Measurements from ENCODE around the gene SEMA6D. TPM values are rescaled to one million over a fixed set of nuclear protein-coding genes. Genes with fewer than 3 reads are reported as not detected.
"Not testable (repeated sequence)": the region's sequence is repeated elsewhere in the genome, so short reads cannot be mapped to it uniquely, and the experiment has no call there.

The SEMA6D gene
- total RNA-seq, 2 experiments from 2014 or later: not detected

DNA sequence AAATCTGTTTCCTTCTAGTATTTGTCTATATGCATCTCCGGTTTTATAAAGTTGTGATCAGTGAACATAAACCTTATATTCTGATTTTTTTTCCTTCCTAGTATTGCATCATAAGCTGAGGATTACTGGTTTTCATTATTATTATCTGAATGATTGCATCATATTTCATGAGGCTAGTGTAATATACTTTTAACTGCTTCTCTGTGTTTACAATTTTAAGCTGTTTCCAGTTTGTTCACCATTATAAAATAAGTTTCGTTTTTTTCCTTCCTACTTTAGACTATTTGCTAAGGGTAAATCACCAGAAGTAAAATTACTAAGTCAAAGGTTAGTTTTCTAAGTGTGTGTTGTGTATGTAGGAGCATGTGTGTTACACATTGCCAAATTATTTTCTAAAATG lies 20.2 kb downstream of the SEMA6D start:
- Mint-ChIP-seq H3K4me1 (ENCODE audit: low read depth) (no peaks in the 10 kb centered on the region), H3K27me3 (ENCODE audit: low read depth) (peaks cover 3% of the 10 kb centered on the region), H3K27ac (no peak overlapping the region), H3K36me3 (ENCODE audit: low read depth) (no peaks in the 10 kb centered on the region), H3K9me3 (ENCODE audit: insufficient read depth) (no peaks in the 10 kb centered on the region), H3K4me3 (no peak overlapping the region)
- POLR2A ChIA-PET: no interaction called here
- CTCF ChIA-PET: no interaction called here
- no peak for DNase-seq
- no peak for ATAC-seq

- H3K9me3 Mint-ChIP-seq (ENCODE audit: insufficient read depth); H3K27me3 Mint-ChIP-seq (ENCODE audit: low read depth); H3K4me1 Mint-ChIP-seq (ENCODE audit: low read depth); DNase-seq; H3K4me3 Mint-ChIP-seq; POLR2A ChIA-PET; H3K36me3 Mint-ChIP-seq (ENCODE audit: low read depth); ATAC-seq; H3K27ac Mint-ChIP-seq; CTCF ChIA-PET: not testable (repeated sequence)
Measured at GRCh38 chr15:47738144-47738825, 21.0 kb downstream of the SEMA6D start.

- H3K27ac Mint-ChIP-seq: no peak overlapping the region
- no peak overlapping the region for H3K4me3 Mint-ChIP-seq
- ChIA-PET CTCF (no interaction called here), POLR2A (no interaction called here)
- H3K4me1 Mint-ChIP-seq (ENCODE audit: low read depth): no peaks in the 10 kb centered on the region
- ATAC-seq (no peak), DNase-seq (no peak)
- no peaks in the 10 kb centered on the region for H3K9me3 Mint-ChIP-seq (ENCODE audit: insufficient read depth)
- no peaks in the 10 kb centered on the region for H3K36me3 Mint-ChIP-seq (ENCODE audit: low read depth)
- peaks cover 3% of the 10 kb centered on the region for H3K27me3 Mint-ChIP-seq (ENCODE audit: low read depth)
Measured at GRCh38 chr15:47741082-47741481, 23.8 kb downstream of the SEMA6D start.

DNA sequence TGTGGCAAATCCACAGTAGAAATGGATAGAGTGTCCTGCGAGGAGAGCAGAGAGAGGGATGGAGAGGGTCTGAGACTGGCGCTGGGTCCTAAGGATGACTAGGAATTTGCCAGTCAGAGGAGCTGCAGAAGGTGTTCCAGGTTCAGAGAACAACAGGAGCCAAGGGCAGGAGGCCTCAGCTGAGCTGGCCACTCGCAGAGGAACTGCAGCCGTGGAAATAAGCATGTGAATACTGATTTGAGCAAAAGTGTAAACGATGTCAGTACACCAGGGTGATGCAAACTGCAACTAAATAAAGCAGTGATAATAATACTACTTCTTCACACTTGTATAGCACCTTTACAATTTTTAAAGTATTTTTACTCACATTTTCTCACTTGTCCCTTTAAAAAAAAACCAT lies 24.6 kb downstream of the SEMA6D start:
- Mint-ChIP-seq H3K36me3 (ENCODE audit: low read depth) (no peaks in the 10 kb centered on the region), H3K4me1 (ENCODE audit: low read depth) (no peaks in the 10 kb centered on the region), H3K27me3 (ENCODE audit: low read depth) (peaks cover 3% of the 10 kb centered on the region), H3K27ac (no peak overlapping the region), H3K4me3 (no peak overlapping the region), H3K9me3 (ENCODE audit: insufficient read depth) (no peaks in the 10 kb centered on the region)
- ChIA-PET POLR2A (no interaction called here), CTCF (no interaction called here)
- ATAC-seq (no peak), DNase-seq (no peak)

GRCh38 chr15:47742334-47742733 lies 25.0 kb downstream of the SEMA6D start:
- H3K36me3 Mint-ChIP-seq (ENCODE audit: low read depth): no peaks in the 10 kb centered on the region
- peaks cover 3% of the 10 kb centered on the region for H3K27me3 Mint-ChIP-seq (ENCODE audit: low read depth)
- no peak overlapping the region for H3K4me3 Mint-ChIP-seq
- POLR2A ChIA-PET: no interaction called here
- H3K9me3 Mint-ChIP-seq (ENCODE audit: insufficient read depth): no peaks in the 10 kb centered on the region
- no peaks in the 10 kb centered on the region for H3K4me1 Mint-ChIP-seq (ENCODE audit: low read depth)
- CTCF ChIA-PET: no interaction called here
- no peak for ATAC-seq
- no peak overlapping the region for H3K27ac Mint-ChIP-seq
- DNase-seq: no peak

DNA sequence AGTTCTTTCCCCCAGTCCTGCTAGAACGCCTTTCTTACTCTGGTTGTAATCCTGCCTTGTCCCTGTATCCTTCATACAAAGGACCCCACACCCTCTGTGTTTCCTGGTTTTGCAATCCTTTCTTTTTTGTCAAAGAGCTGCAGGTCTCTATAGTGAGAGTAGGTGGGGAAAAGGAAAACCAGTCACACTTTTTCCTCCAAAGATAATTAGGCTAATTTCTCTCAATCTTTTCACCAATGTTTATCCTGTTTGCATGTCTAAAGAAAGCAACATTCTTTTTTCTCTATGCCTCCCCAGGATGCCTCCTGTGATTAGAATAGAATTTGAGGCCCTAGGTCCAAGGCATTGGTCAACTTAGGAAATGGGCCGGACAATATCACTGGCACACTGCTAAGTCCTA lies 25.4 kb downstream of the SEMA6D start:
- Mint-ChIP-seq H3K36me3 (ENCODE audit: low read depth) (no peaks in the 10 kb centered on the region), H3K9me3 (ENCODE audit: insufficient read depth) (no peaks in the 10 kb centered on the region), H3K4me3 (no peak overlapping the region), H3K27ac (no peak overlapping the region), H3K4me1 (ENCODE audit: low read depth) (no peaks in the 10 kb centered on the region), H3K27me3 (ENCODE audit: low read depth) (peaks cover 3% of the 10 kb centered on the region)
- CTCF ChIA-PET: no interaction called here
- no peak for DNase-seq
- no peak for ATAC-seq
- POLR2A ChIA-PET: no interaction called here

GRCh38 chr15:47743385-47743784 lies 26.1 kb downstream of the SEMA6D start:
- DNase-seq (no peak), ATAC-seq (no peak)
- Mint-ChIP-seq H3K36me3 (ENCODE audit: low read depth) (no peaks in the 10 kb centered on the region), H3K4me1 (ENCODE audit: low read depth) (no peaks in the 10 kb centered on the region), H3K9me3 (ENCODE audit: insufficient read depth) (no peaks in the 10 kb centered on the region), H3K4me3 (no peak overlapping the region), H3K27ac (no peak overlapping the region), H3K27me3 (ENCODE audit: low read depth) (no peaks in the 10 kb centered on the region)
- ChIA-PET CTCF (no interaction called here), POLR2A (no interaction called here)

GRCh38 chr15:47743886-47744285 lies 26.6 kb downstream of the SEMA6D start:
- H3K27me3 Mint-ChIP-seq (ENCODE audit: low read depth): no peaks in the 10 kb centered on the region
- H3K4me3 Mint-ChIP-seq: no peak overlapping the region
- no peak overlapping the region for H3K27ac Mint-ChIP-seq
- no peaks in the 10 kb centered on the region for H3K4me1 Mint-ChIP-seq (ENCODE audit: low read depth)
- DNase-seq (no peak), ATAC-seq (no peak)
- H3K9me3 Mint-ChIP-seq (ENCODE audit: insufficient read depth): no peaks in the 10 kb centered on the region
- ChIA-PET POLR2A (no interaction called here), CTCF (no interaction called here)
- H3K36me3 Mint-ChIP-seq (ENCODE audit: low read depth): no peaks in the 10 kb centered on the region

- Mint-ChIP-seq H3K27ac (no peak overlapping the region), H3K4me1 (ENCODE audit: low read depth) (no peaks in the 10 kb centered on the region), H3K4me3 (no peak overlapping the region), H3K27me3 (ENCODE audit: low read depth) (no peaks in the 10 kb centered on the region), H3K9me3 (ENCODE audit: insufficient read depth) (no peaks in the 10 kb centered on the region), H3K36me3 (ENCODE audit: low read depth) (no peaks in the 10 kb centered on the region)
- ChIA-PET CTCF (no interaction called here), POLR2A (no interaction called here)
- DNase-seq (no peak), ATAC-seq (no peak)
Measured at GRCh38 chr15:47744496-47744895, 27.2 kb downstream of the SEMA6D start.

GRCh38 chr15:47744973-47745372 lies 27.7 kb downstream of the SEMA6D start:
- H3K4me1 Mint-ChIP-seq (ENCODE audit: low read depth): no peaks in the 10 kb centered on the region
- ATAC-seq: no peak
- no peak for DNase-seq
- no peak overlapping the region for H3K4me3 Mint-ChIP-seq
- no peaks in the 10 kb centered on the region for H3K9me3 Mint-ChIP-seq (ENCODE audit: insufficient read depth)
- no peaks in the 10 kb centered on the region for H3K36me3 Mint-ChIP-seq (ENCODE audit: low read depth)
- CTCF ChIA-PET: no interaction called here
- H3K27ac Mint-ChIP-seq: no peak overlapping the region
- POLR2A ChIA-PET: interaction anchor here (0.7 kb wide), 1 partner anchor 21 kb away, joined by 4 read pairs; no protein-coding TSS in a partner anchor
- no peaks in the 10 kb centered on the region for H3K27me3 Mint-ChIP-seq (ENCODE audit: low read depth)

DNA sequence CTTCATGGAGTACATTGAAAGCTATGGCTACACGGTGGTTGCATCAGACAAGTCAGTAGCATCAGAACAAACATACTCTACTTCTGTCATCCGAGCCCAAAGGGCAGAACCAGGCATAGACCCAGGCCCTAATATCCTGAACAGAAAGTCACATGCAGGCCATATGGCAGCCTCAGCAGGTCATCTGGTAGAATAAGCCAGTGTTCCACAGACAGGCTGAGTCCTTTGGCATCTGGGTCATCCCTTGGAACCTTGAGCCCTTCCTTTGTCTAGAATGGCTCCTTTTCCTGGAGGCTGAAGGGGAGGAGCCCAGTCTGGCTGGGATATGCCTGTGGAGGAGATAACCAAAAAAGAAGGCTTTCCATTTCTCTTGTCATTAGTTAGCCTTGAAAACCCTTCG lies 29.2 kb downstream of the SEMA6D start:
- DNase-seq (no peak), ATAC-seq (no peak)
- H3K4me3 Mint-ChIP-seq: no peak overlapping the region
- no peak overlapping the region for H3K27ac Mint-ChIP-seq
- no peaks in the 10 kb centered on the region for H3K4me1 Mint-ChIP-seq (ENCODE audit: low read depth)
- no peaks in the 10 kb centered on the region for H3K27me3 Mint-ChIP-seq (ENCODE audit: low read depth)
- no peaks in the 10 kb centered on the region for H3K9me3 Mint-ChIP-seq (ENCODE audit: insufficient read depth)
- CTCF ChIA-PET: no interaction called here
- H3K36me3 Mint-ChIP-seq (ENCODE audit: low read depth): no peaks in the 10 kb centered on the region
- POLR2A ChIA-PET: no interaction called here

- Mint-ChIP-seq H3K4me3 (no peak overlapping the region), H3K36me3 (ENCODE audit: low read depth) (no peaks in the 10 kb centered on the region), H3K9me3 (ENCODE audit: insufficient read depth) (no peaks in the 10 kb centered on the region), H3K27me3 (ENCODE audit: low read depth) (no peaks in the 10 kb centered on the region), H3K27ac (no peak overlapping the region), H3K4me1 (ENCODE audit: low read depth) (no peaks in the 10 kb centered on the region)
- ATAC-seq (no peak), DNase-seq (no peak)
- CTCF ChIA-PET: no interaction called here
- POLR2A ChIA-PET: no interaction called here
Measured at GRCh38 chr15:47750030-47750739, 32.9 kb downstream of the SEMA6D start.

GRCh38 chr15:47750740-47751262 lies 33.5 kb downstream of the SEMA6D start:
- no peaks in the 10 kb centered on the region for H3K36me3 Mint-ChIP-seq (ENCODE audit: low read depth)
- H3K4me1 Mint-ChIP-seq (ENCODE audit: low read depth): no peaks in the 10 kb centered on the region
- ATAC-seq (no peak), DNase-seq (no peak)
- no peak overlapping the region for H3K4me3 Mint-ChIP-seq
- POLR2A ChIA-PET: no interaction called here
- CTCF ChIA-PET: no interaction called here
- H3K27ac Mint-ChIP-seq: no peak overlapping the region
- no peaks in the 10 kb centered on the region for H3K9me3 Mint-ChIP-seq (ENCODE audit: insufficient read depth)
- no peaks in the 10 kb centered on the region for H3K27me3 Mint-ChIP-seq (ENCODE audit: low read depth)
